Measurements from ENCODE around the gene HDLBP.
A peak's percentile ranks its signal among the peaks of the same experiment; 100 is the strongest.

Gene HDLBP

GRCh38 chr2:241273210-241274020 is 42.1 kb downstream of the HDLBP start:
- DNase-seq (ENCODE audit: low read depth, low spot score) = no peak

- no peak for DNase-seq (ENCODE audit: low read depth, low spot score)
Observed at GRCh38 chr2:241272303-241273209, 42.9 kb downstream of the HDLBP start.

DNA sequence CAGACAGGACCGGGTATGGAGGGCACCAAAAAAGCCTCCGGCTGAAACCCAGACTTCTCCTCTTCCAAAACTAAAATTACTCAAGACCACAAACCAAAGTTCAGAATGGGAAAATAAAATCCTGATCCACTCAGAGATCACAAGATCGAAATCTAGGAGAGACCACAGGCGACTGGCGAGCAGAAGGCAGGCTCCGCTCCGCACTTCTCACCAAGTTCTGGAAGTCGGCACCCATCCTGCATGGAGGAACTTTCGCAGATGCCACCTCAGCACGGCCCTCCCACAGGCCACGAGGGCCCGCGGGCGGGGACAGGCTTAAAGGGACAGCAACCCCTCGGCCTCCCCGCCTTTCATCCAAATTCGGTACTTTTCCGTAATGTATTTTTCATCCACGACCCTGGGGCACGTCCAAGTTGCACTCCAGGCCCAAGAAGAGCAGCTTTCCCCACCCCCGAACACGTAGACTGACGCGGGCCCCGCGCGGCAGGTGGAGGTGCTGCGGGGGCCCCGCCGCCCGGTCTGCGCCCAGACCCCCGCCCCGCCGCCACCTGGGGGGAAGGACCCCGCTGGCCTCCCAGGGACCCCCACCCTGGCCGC is 43.7 kb downstream of the HDLBP start:
- peak; percentile 34 for DNase-seq (ENCODE audit: low read depth, low spot score)

GRCh38 chr2:241270531-241270930 is 44.9 kb downstream of the HDLBP start:
- DNase-seq (ENCODE audit: low read depth, low spot score) = no peak

DNA sequence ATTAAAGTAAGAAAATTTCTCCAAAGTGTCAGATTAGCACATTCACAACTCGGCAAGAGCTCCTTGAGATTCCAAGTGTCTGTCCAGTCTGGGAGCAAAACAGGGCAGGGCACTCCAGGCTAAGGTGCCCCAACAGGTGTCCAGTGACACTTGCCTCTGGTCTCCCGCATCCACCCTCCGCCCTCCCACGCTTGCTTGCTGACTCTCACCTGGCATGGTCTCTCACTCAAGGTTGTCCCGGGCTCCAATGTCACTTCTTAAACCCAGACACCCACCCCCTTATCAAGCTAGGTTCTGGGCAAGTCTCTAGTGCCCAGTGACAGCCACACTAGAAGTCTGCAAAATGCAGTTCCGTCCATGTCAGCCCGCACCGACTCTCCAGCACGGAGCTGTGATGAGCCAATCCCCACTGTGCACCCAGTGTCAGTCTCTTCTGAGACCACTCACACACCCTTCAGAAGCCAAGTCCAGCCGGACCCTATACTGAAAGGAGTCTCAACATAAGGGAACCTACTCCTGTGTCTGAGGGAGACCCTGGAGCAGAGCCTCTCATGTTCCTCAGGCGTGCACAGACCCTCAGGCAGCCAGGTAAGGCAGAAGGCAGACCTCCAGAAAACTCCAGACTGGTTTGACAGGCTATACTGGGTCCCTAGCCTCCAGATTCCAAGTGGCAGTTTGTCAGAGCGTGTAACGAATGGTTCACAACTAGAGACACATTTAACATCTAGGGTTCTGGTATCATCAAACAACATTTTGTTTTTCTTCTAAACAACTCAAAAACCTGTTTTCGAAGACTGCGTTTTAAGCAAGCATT is 45.6 kb downstream of the HDLBP start:
- no peak for DNase-seq (ENCODE audit: low read depth, low spot score)

GRCh38 chr2:241268716-241269445 is 46.6 kb downstream of the HDLBP start:
- no peak for DNase-seq (ENCODE audit: low read depth, low spot score)

GRCh38 chr2:241268306-241268705 is 47.2 kb downstream of the HDLBP start:
- no peak for DNase-seq (ENCODE audit: low read depth, low spot score)

- no peak for DNase-seq (ENCODE audit: low read depth, low spot score)
Observed at GRCh38 chr2:241267249-241268067, 48.0 kb downstream of the HDLBP start.

GRCh38 chr2:241265506-241265905 is 50.0 kb downstream of the HDLBP start:
- no peak for DNase-seq (ENCODE audit: low read depth, low spot score)

DNA sequence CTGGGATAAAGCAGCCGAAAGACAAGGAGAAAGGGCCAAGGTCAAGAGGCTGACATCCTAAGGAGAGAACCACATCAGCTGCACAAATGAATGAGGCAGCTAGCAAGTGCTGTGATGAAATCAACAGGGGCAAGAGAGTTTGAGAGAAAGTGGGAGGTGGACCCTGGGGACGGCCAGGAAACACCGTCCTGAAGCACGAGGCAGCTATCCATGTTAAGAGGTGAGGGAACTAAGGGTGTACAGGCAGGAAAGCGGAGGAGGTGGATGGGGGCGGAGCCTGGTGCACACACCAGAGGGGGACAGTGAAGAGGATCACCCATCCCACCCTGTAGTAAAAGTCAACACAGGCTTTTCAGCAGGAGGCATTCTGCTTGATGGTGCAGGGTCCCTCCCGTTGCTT is 52.4 kb downstream of the HDLBP start:
- DNase-seq (ENCODE audit: low read depth, low spot score) = no peak

DNA sequence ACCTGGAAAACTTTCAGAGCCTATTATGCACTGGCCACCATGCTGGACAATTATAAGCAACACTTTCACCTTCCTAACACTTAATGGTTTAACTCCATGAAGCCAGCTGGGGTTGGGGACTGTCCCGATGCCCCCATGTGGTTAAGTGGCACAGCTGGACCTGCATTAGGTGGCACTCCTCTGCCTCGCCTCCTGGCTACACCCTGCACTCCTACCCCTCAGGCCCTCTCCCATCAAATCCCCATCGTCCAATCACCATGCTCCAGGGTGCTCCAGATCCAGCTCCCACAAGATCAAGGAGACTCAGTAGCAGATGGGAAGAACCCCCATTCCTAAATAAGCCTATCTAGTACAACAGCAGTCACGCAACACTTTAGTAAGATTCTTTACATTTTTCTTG is 53.8 kb downstream of the HDLBP start:
- no peak for DNase-seq (ENCODE audit: low read depth, low spot score)

DNA sequence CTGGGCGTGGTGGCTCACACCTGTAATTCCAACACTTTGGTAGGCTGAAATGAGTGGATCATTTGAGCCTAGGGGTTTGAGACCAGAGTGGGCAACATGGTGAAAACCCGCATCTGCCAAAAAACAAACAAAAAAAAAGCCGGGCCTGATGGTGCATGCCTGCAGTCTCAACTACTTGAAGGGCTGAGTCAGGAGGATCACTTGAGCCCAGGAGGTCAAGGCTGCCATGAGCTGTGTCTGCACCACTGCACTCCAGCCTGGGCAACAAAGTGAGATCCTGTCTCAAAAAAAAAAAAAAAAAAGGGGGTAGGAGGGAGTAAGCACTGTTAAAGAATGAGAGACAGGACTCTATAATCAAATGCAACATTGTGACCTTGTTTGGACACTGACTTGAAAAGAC is 54.6 kb downstream of the HDLBP start:
- DNase-seq (ENCODE audit: low read depth, low spot score) = no peak

DNA sequence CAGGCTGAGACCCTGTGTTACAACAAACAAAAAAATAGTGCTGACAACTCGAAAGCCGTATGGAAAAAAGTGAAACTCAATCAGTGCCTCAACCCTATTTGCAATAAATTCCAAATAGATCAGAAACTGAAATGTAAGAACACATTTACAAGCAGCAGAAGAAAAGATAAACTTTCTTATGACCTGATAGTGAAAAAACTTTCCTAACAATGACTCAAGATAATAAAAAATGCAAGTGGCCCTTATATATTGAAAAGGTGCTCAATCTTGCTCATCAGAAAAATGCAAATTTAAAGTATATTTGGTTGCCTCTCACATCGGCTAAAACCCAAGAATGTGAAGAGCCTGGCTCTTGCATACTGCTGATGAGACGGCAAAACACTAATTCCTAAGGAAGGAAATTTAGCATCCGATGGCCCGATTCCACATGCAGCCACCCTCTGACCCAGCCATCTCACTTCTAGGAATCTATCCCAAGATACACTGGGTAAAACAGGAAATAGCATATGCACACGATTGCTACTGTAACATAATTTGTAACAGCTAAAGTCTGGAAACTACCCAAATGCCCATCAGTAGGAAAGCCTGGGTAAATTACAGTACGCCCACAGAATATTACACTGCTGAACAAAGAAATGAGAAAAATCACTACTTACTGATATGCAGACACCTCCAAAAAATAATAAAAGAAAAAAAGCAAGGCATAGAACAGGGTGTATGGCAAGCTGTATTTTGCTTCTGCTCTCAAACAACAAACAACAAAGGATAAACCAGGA is 56.8 kb downstream of the HDLBP start:
- no peak for DNase-seq (ENCODE audit: low read depth, low spot score)

DNA sequence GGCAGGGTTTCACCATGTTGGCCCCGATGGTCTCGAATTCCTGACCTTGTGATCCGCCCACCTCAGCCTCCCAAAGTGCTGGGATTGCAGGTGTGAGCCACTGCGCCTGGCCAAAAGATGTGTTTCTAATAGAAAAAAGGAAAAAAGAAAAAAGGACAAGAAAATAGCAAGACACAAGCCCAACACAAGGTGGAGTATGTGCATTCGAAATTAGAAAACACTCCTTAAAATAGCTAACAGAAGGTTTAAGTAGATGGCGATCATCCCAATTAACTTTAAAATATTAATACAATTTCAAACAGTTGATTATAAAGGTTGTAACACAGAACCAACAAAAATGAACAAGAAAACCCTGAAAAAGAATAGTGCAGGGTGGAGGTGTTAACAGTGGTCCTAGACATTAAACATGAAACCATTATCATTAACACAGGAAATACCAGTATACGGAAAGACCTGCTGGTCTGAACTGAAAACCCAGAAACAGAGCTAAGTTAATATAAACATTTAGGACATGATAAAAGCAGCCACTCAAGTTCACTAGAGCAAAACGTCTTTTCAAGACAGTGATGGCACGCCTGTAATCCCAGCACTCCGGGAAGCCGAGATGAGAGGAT is 57.9 kb downstream of the HDLBP start:
- no peak for DNase-seq (ENCODE audit: low read depth, low spot score)

GRCh38 chr2:241256168-241256545 is 59.3 kb downstream of the HDLBP start:
- no peak for DNase-seq (ENCODE audit: low read depth, low spot score)

GRCh38 chr2:241255542-241256167 is 59.8 kb downstream of the HDLBP start:
- DNase-seq (ENCODE audit: low read depth, low spot score) = no peak

GRCh38 chr2:241254904-241255351 is 60.5 kb downstream of the HDLBP start:
- no peak for DNase-seq (ENCODE audit: low read depth, low spot score)

GRCh38 chr2:241252778-241253475 is 62.5 kb downstream of the HDLBP start:
- DNase-seq (ENCODE audit: low read depth, low spot score) = no peak

Measured in brain pericyte (primary cell).